Measurements from ENCODE around the gene CA5A.

- TF ChIP-seq CTCF (IDR thresholded peaks at IDR 0.05; ENCODE audit: borderline replicate concordance, extremely low read depth, low read length, poor library complexity, severe bottlenecking), result no peak
- TF ChIP-seq EZH2 (IDR thresholded peaks at IDR 0.05; ENCODE audit: borderline replicate concordance, low read depth, low read length, severe bottlenecking), result no peak
Measured at GRCh38 chr16:87955302-87956097, 19.2 kb upstream of the CA5A start.

Data from DND-41 (cell line).